B cell (primary cell): ENCODE results near the gene GOLGA6B.

Source experiments
- EZH2 ChIP-seq: IDR thresholded peaks from 2 replicates; pipeline ENCODE4 v1.6.1; 2012; ENCODE audit warnings: borderline replicate concordance, low read depth, mild to moderate bottlenecking, moderate library complexity, low read length; ENCODE audit not compliant: insufficient read depth, poor library complexity, severe bottlenecking
- TF ChIP-seq, protein P1 (sequence below): fragments of 200-600 bp; IDR thresholded peaks from one replicate; pipeline ENCODE4 v1.8.0; 2022; ENCODE audit warnings: antibody characterized with exemption, mild to moderate bottlenecking

DNA sequence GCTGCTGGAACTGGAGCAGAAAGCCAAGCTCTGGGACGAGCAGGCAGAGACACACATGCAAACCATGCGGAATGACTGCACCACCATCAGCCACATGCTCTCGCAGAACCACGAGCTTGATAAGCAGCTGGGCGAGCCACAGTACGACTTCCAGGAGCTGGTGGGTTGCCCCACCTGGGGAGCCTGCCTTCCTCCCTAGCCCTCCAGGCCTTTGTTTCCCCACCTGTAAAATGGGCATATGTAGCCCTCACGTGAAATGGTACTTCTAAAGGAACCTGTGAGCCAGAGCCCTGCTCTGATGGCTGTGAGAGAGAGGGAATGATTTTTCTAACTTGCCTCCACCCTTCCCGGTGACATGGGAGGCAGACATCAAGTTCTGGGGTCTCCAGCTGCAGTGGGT lies 44.6 kb upstream of the GOLGA6B start:
- TF ChIP-seq, protein P1, sequence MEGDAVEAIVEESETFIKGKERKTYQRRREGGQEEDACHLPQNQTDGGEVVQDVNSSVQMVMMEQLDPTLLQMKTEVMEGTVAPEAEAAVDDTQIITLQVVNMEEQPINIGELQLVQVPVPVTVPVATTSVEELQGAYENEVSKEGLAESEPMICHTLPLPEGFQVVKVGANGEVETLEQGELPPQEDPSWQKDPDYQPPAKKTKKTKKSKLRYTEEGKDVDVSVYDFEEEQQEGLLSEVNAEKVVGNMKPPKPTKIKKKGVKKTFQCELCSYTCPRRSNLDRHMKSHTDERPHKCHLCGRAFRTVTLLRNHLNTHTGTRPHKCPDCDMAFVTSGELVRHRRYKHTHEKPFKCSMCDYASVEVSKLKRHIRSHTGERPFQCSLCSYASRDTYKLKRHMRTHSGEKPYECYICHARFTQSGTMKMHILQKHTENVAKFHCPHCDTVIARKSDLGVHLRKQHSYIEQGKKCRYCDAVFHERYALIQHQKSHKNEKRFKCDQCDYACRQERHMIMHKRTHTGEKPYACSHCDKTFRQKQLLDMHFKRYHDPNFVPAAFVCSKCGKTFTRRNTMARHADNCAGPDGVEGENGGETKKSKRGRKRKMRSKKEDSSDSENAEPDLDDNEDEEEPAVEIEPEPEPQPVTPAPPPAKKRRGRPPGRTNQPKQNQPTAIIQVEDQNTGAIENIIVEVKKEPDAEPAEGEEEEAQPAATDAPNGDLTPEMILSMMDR: no peak
- no peak for TF ChIP-seq EZH2
